ENCODE results near the gene KRT16.
"Not testable (repeated sequence)": the region's sequence is repeated elsewhere in the genome, so short reads cannot be mapped to it uniquely, and the experiment has no call there.

The KRT16 gene

GRCh38 chr17:41619036-41619926 is 6.7 kb upstream of the KRT16 start:
- no peaks in the 10 kb centered on the region for H3K27me3 ChIP-seq (ENCODE audit: control insufficient read depth, insufficient read depth, low read length)
- no peak overlapping the region for H3K27ac ChIP-seq (ENCODE audit: low read length)
- H3K9me3 ChIP-seq (ENCODE audit: control insufficient read depth, insufficient read depth, low read length): no peaks in the 10 kb centered on the region
- no CpG with 5 or more reads among the region's 20 CpGs for WGBS (ENCODE audit: insufficient coverage, insufficient read length)
- DNase-seq (ENCODE audit: low read depth, low spot score): no peak
- no peaks in the 10 kb centered on the region for H3K36me3 ChIP-seq (ENCODE audit: control insufficient read depth, insufficient read depth, low read length)
- peaks cover 1% of the 10 kb centered on the region; the same call in 1 of the 2 replicates for H3K4me1 ChIP-seq (ENCODE audit: control insufficient read depth, insufficient read depth, low read length)
- H3K4me3 ChIP-seq (ENCODE audit: low read length): no peak overlapping the region

- Histone ChIP-seq H3K9me3 (ENCODE audit: control insufficient read depth, insufficient read depth, low read length) (no peaks in the 10 kb centered on the region), H3K4me3 (ENCODE audit: low read length) (no peak overlapping the region), H3K4me1 (ENCODE audit: control insufficient read depth, insufficient read depth, low read length) (peaks cover 1% of the 10 kb centered on the region; the same call in 1 of the 2 replicates), H3K27me3 (ENCODE audit: control insufficient read depth, insufficient read depth, low read length) (no peaks in the 10 kb centered on the region), H3K36me3 (ENCODE audit: control insufficient read depth, insufficient read depth, low read length) (no peaks in the 10 kb centered on the region), H3K27ac (ENCODE audit: low read length) (no peak overlapping the region)
- no peak for DNase-seq (ENCODE audit: low read depth, low spot score)
- WGBS (ENCODE audit: insufficient coverage, insufficient read length): no CpG with 5 or more reads among the region's 13 CpGs
Measured at GRCh38 chr17:41618341-41619035, 5.9 kb upstream of the KRT16 start.

GRCh38 chr17:41617698-41618097 is 5.1 kb upstream of the KRT16 start:
- DNase-seq (ENCODE audit: low read depth, low spot score): no peak
- Histone ChIP-seq H3K36me3 (ENCODE audit: control insufficient read depth, insufficient read depth, low read length) (no peaks in the 10 kb centered on the region), H3K9me3 (ENCODE audit: control insufficient read depth, insufficient read depth, low read length) (no peaks in the 10 kb centered on the region), H3K27ac (ENCODE audit: low read length) (no peak overlapping the region), H3K4me1 (ENCODE audit: control insufficient read depth, insufficient read depth, low read length) (peaks cover 1% of the 10 kb centered on the region; the same call in 1 of the 2 replicates), H3K27me3 (ENCODE audit: control insufficient read depth, insufficient read depth, low read length) (no peaks in the 10 kb centered on the region), H3K4me3 (ENCODE audit: low read length) (no peak overlapping the region)
- WGBS (ENCODE audit: insufficient coverage, insufficient read length): no CpG with 5 or more reads among the region's 11 CpGs

GRCh38 chr17:41617136-41617535 is 4.6 kb upstream of the KRT16 start:
- Histone ChIP-seq H3K4me1 (ENCODE audit: control insufficient read depth, insufficient read depth, low read length) (peaks cover 1% of the 10 kb centered on the region; the same call in 1 of the 2 replicates), H3K9me3 (ENCODE audit: control insufficient read depth, insufficient read depth, low read length) (no peaks in the 10 kb centered on the region), H3K36me3 (ENCODE audit: control insufficient read depth, insufficient read depth, low read length) (no peaks in the 10 kb centered on the region), H3K27ac (ENCODE audit: low read length) (no peak overlapping the region), H3K4me3 (ENCODE audit: low read length) (no peak overlapping the region), H3K27me3 (ENCODE audit: control insufficient read depth, insufficient read depth, low read length) (no peaks in the 10 kb centered on the region)
- no peak for DNase-seq (ENCODE audit: low read depth, low spot score)
- WGBS (ENCODE audit: insufficient coverage, insufficient read length): no CpG with 5 or more reads among the region's 3 CpGs

- H3K27ac ChIP-seq (ENCODE audit: low read length); H3K36me3 ChIP-seq (ENCODE audit: control insufficient read depth, insufficient read depth, low read length); H3K4me1 ChIP-seq (ENCODE audit: control insufficient read depth, insufficient read depth, low read length); H3K27me3 ChIP-seq (ENCODE audit: control insufficient read depth, insufficient read depth, low read length); H3K9me3 ChIP-seq (ENCODE audit: control insufficient read depth, insufficient read depth, low read length); DNase-seq (ENCODE audit: low read depth, low spot score); H3K4me3 ChIP-seq (ENCODE audit: low read length): not testable (repeated sequence)
- no CpG with 5 or more reads among the region's 4 CpGs for WGBS (ENCODE audit: insufficient coverage, insufficient read length)
Measured at GRCh38 chr17:41616486-41616885, 3.9 kb upstream of the KRT16 start.

- no peaks in the 10 kb centered on the region for H3K27me3 ChIP-seq (ENCODE audit: control insufficient read depth, insufficient read depth, low read length)
- peaks cover 1% of the 10 kb centered on the region; the same call in 1 of the 2 replicates for H3K4me1 ChIP-seq (ENCODE audit: control insufficient read depth, insufficient read depth, low read length)
- H3K4me3 ChIP-seq (ENCODE audit: low read length): no peak overlapping the region
- H3K36me3 ChIP-seq (ENCODE audit: control insufficient read depth, insufficient read depth, low read length): no peaks in the 10 kb centered on the region
- no peaks in the 10 kb centered on the region for H3K9me3 ChIP-seq (ENCODE audit: control insufficient read depth, insufficient read depth, low read length)
- no CpG with 5 or more reads among the region's 7 CpGs for WGBS (ENCODE audit: insufficient coverage, insufficient read length)
- no peak overlapping the region for H3K27ac ChIP-seq (ENCODE audit: low read length)
- no peak for DNase-seq (ENCODE audit: low read depth, low spot score)
Measured at GRCh38 chr17:41615454-41615853, 2.9 kb upstream of the KRT16 start.

GRCh38 chr17:41614767-41615166 is 2.2 kb upstream of the KRT16 start:
- not testable (repeated sequence) for H3K27me3 ChIP-seq (ENCODE audit: control insufficient read depth, insufficient read depth, low read length); DNase-seq (ENCODE audit: low read depth, low spot score); H3K4me1 ChIP-seq (ENCODE audit: control insufficient read depth, insufficient read depth, low read length); H3K36me3 ChIP-seq (ENCODE audit: control insufficient read depth, insufficient read depth, low read length); H3K4me3 ChIP-seq (ENCODE audit: low read length); H3K27ac ChIP-seq (ENCODE audit: low read length); H3K9me3 ChIP-seq (ENCODE audit: control insufficient read depth, insufficient read depth, low read length)
- WGBS (ENCODE audit: insufficient coverage, insufficient read length): no CpG with 5 or more reads among the region's 9 CpGs

GRCh38 chr17:41614098-41614497 is 1.5 kb upstream of the KRT16 start:
- H3K27me3 ChIP-seq (ENCODE audit: control insufficient read depth, insufficient read depth, low read length): no peaks in the 10 kb centered on the region
- no peak for DNase-seq (ENCODE audit: low read depth, low spot score)
- H3K36me3 ChIP-seq (ENCODE audit: control insufficient read depth, insufficient read depth, low read length): no peaks in the 10 kb centered on the region
- H3K4me3 ChIP-seq (ENCODE audit: low read length): no peak overlapping the region
- H3K4me1 ChIP-seq (ENCODE audit: control insufficient read depth, insufficient read depth, low read length): peaks cover 1% of the 10 kb centered on the region; the same call in 1 of the 2 replicates
- H3K9me3 ChIP-seq (ENCODE audit: control insufficient read depth, insufficient read depth, low read length): no peaks in the 10 kb centered on the region
- no peak overlapping the region for H3K27ac ChIP-seq (ENCODE audit: low read length)
- no CpG with 5 or more reads among the region's 5 CpGs for WGBS (ENCODE audit: insufficient coverage, insufficient read length)

GRCh38 chr17:41613277-41614082 is 913 bp upstream of the KRT16 start:
- no peaks in the 10 kb centered on the region for H3K9me3 ChIP-seq (ENCODE audit: control insufficient read depth, insufficient read depth, low read length)
- no peaks in the 10 kb centered on the region for H3K27me3 ChIP-seq (ENCODE audit: control insufficient read depth, insufficient read depth, low read length)
- H3K27ac ChIP-seq (ENCODE audit: low read length): no peak overlapping the region
- no CpG with 5 or more reads among the region's 11 CpGs for WGBS (ENCODE audit: insufficient coverage, insufficient read length)
- peaks cover 1% of the 10 kb centered on the region; the same call in 1 of the 2 replicates for H3K4me1 ChIP-seq (ENCODE audit: control insufficient read depth, insufficient read depth, low read length)
- no peak overlapping the region for H3K4me3 ChIP-seq (ENCODE audit: low read length)
- no peaks in the 10 kb centered on the region for H3K36me3 ChIP-seq (ENCODE audit: control insufficient read depth, insufficient read depth, low read length)
- DNase-seq (ENCODE audit: low read depth, low spot score): no peak

Measured in iPS DF 6.9 (cell line).